PC-3 (cell line): Measurements from ENCODE around the gene PLEKHG3.

ENCODE experiments used
- EZH2 ChIP-seq: fragments of 300-600 bp; sonication (generic); IDR thresholded peaks from one replicate; pipeline ENCODE4 v1.6.1; 2017; ENCODE audit warnings: antibody characterized with exemption, mild to moderate bottlenecking, low read length; ENCODE audit not compliant: unreplicated experiment
- TF ChIP-seq, protein P1 (sequence below): fragments of 300-600 bp; sonication (generic); conservative IDR thresholded peaks from 2 replicates; pipeline ENCODE4 v1.5.1; 2017; ENCODE audit warnings: antibody characterized with exemption, low read depth, mild to moderate bottlenecking, low read length

- TF ChIP-seq, protein P1, sequence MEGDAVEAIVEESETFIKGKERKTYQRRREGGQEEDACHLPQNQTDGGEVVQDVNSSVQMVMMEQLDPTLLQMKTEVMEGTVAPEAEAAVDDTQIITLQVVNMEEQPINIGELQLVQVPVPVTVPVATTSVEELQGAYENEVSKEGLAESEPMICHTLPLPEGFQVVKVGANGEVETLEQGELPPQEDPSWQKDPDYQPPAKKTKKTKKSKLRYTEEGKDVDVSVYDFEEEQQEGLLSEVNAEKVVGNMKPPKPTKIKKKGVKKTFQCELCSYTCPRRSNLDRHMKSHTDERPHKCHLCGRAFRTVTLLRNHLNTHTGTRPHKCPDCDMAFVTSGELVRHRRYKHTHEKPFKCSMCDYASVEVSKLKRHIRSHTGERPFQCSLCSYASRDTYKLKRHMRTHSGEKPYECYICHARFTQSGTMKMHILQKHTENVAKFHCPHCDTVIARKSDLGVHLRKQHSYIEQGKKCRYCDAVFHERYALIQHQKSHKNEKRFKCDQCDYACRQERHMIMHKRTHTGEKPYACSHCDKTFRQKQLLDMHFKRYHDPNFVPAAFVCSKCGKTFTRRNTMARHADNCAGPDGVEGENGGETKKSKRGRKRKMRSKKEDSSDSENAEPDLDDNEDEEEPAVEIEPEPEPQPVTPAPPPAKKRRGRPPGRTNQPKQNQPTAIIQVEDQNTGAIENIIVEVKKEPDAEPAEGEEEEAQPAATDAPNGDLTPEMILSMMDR: no peak
- no peak for TF ChIP-seq EZH2
Observed at GRCh38 chr14:64680013-64680713, 24.1 kb upstream of the PLEKHG3 start.
